ENCODE measurements around the gene CCR6. TPM values are rescaled to one million over a fixed set of nuclear protein-coding genes. Genes with fewer than 3 reads are reported as not detected.

The CCR6 gene
- total RNA-seq, 3 donors from 2014 or later, result 0.73 TPM; not detected in 2

DNA sequence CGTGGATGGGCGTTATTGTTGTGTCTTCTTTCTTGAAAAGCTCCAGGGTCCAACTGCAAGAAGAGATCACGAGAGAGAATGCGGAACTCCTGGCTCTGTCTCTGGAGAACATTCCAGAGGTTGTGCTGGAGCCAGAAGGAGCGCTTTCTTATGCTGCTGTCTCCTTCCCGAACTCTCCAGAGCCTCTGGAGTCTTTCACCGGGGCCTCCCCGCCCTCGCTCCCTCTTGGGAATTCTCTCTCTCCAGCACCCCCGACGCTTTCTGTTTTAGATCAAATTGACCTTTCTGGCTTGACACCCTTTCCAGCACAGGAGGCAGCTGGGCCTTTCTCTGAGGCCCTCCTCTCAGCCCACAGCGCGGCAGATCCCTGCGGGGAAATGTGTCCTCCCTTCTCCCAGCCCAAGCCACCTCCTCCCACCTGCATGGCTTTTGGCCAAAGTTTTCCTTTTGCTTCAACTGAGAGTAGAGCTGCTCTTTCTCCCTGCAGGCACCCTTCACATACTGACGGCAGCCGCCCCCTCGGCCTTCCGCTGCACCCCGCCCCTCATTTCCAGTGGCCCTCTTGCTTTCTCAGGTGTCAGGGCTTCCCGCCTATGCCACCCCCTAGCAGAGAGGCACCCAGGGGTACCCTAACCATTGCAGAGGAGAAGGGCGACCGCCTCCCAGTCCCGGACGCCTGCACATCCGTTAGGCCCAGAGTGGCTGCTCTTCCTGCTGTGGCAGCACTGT lies 6.6 kb upstream of the CCR6 start:
- intact Hi-C loops (cut with DNase I; ENCODE audit: low total_unique reads), result no loop called here
- Histone ChIP-seq H3K36me3 (no peaks in the 10 kb centered on the region), H3K4me3 (peak overlapping the region in 2 of 3 donors; percentile 40 to 63), H3K27me3 (no peaks in the 10 kb centered on the region), H3K9me3 (no peaks in the 10 kb centered on the region), H3K4me1 (no peaks in the 10 kb centered on the region), H3K27ac (peak overlapping the region; percentile 32 to 35)
- peak; percentile 28 to 56 for DNase-seq (ENCODE audit: low spot score in 2 of 2)
- TF ChIP-seq POLR2AphosphoS5 (IDR thresholded peaks at IDR 0.05) (no peak), POLR2A (IDR thresholded peaks at IDR 0.05) (no peak)
- TF ChIP-seq, protein P1, sequence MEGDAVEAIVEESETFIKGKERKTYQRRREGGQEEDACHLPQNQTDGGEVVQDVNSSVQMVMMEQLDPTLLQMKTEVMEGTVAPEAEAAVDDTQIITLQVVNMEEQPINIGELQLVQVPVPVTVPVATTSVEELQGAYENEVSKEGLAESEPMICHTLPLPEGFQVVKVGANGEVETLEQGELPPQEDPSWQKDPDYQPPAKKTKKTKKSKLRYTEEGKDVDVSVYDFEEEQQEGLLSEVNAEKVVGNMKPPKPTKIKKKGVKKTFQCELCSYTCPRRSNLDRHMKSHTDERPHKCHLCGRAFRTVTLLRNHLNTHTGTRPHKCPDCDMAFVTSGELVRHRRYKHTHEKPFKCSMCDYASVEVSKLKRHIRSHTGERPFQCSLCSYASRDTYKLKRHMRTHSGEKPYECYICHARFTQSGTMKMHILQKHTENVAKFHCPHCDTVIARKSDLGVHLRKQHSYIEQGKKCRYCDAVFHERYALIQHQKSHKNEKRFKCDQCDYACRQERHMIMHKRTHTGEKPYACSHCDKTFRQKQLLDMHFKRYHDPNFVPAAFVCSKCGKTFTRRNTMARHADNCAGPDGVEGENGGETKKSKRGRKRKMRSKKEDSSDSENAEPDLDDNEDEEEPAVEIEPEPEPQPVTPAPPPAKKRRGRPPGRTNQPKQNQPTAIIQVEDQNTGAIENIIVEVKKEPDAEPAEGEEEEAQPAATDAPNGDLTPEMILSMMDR (IDR thresholded peaks at IDR 0.05), result no peak

DNA sequence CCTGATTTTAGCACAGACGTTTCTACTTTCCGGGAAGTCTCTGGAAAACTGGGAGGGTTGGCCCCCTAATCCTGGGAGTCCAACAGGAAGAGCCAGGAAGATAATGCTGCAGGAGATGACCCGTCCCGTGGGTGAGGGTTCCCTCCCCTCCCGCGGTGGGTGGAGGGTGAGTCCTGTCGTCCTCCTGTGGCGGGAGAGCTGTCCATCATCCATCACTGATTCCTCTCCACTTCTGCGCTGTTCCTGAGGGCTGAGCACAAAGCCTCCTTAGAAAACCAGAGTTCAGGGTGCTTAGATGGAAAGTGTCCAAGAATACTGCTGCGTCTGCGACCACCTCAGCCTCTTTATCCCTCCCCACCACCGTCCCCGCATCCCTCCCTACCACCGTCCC lies 6.1 kb upstream of the CCR6 start:
- H3K9me3 ChIP-seq, result no peaks in the 10 kb centered on the region
- H3K4me1 ChIP-seq, result no peaks in the 10 kb centered on the region
- H3K27ac ChIP-seq, result no peak overlapping the region
- H3K27me3 ChIP-seq, result no peaks in the 10 kb centered on the region
- H3K4me3 ChIP-seq, result peak overlapping the region in 2 of 3 donors; percentile 40 to 63
- no peaks in the 10 kb centered on the region for H3K36me3 ChIP-seq
- TF ChIP-seq POLR2A (IDR thresholded peaks at IDR 0.05) (no peak), POLR2AphosphoS5 (IDR thresholded peaks at IDR 0.05) (no peak)
- TF ChIP-seq, protein P1 (IDR thresholded peaks at IDR 0.05), result no peak
- DNase-seq (ENCODE audit: low spot score in 2 of 2), result no peak
- intact Hi-C loops (cut with DNase I; ENCODE audit: low total_unique reads), result no loop called here

DNA sequence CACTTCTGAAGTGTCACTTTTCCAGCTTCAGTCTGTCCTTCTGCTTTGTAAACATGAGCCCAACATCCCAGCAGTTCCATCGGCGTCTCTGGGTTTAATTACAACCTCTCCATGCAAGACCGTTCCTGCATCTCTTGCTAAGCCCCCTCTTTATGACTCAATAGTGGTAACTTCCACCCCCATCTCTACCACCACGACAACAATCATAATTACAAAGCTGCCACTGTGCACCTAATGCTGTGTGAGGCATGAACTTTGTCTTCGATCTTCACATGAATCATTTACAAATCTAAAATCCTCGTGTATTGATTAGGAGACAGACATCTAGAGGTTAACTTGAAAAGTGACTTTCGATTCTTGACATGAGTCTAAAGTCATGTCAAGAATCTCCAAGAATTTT lies 4.9 kb upstream of the CCR6 start:
- no peak for TF ChIP-seq POLR2A (IDR thresholded peaks at IDR 0.05)
- TF ChIP-seq, protein P1 (IDR thresholded peaks at IDR 0.05), result no peak
- no peak for TF ChIP-seq POLR2AphosphoS5 (IDR thresholded peaks at IDR 0.05)
- Histone ChIP-seq H3K4me1 (no peaks in the 10 kb centered on the region), H3K9me3 (no peaks in the 10 kb centered on the region), H3K36me3 (no peaks in the 10 kb centered on the region), H3K27me3 (no peaks in the 10 kb centered on the region), H3K27ac (no peak overlapping the region), H3K4me3 (no peak overlapping the region)
- no peak for DNase-seq (ENCODE audit: low spot score in 2 of 2)
- intact Hi-C loops (cut with DNase I; ENCODE audit: low total_unique reads), result no loop called here

DNA sequence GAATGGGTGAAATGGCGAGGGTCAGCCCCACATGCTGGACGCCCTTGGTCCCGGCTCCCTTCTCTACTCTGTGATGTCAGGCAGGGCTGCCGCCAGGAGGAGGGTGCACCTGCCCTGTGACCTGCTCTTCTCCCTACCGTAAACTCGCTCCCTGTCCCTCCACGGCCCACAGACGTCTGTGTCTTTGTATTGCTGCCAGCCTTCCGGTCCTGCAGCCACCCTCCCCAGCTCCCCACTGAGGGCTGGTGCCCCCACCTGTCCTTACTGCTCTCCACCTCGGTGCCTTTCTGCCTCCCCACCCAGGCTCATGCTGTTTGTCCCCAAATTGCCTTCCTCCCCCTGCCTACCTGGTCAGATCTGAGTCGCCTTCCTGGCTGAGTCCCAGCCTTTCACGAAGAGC lies 4.1 kb upstream of the CCR6 start:
- Histone ChIP-seq H3K27me3 (no peaks in the 10 kb centered on the region), H3K27ac (no peak overlapping the region), H3K9me3 (no peaks in the 10 kb centered on the region), H3K4me3 (no peak overlapping the region), H3K4me1 (no peaks in the 10 kb centered on the region), H3K36me3 (no peaks in the 10 kb centered on the region)
- DNase-seq (ENCODE audit: low spot score in 2 of 2), result no peak
- intact Hi-C loops (cut with DNase I; ENCODE audit: low total_unique reads), result no loop called here
- TF ChIP-seq POLR2AphosphoS5 (IDR thresholded peaks at IDR 0.05), result no peak
- TF ChIP-seq POLR2A (IDR thresholded peaks at IDR 0.05), result no peak
- TF ChIP-seq, protein P1 (IDR thresholded peaks at IDR 0.05), result no peak

DNA sequence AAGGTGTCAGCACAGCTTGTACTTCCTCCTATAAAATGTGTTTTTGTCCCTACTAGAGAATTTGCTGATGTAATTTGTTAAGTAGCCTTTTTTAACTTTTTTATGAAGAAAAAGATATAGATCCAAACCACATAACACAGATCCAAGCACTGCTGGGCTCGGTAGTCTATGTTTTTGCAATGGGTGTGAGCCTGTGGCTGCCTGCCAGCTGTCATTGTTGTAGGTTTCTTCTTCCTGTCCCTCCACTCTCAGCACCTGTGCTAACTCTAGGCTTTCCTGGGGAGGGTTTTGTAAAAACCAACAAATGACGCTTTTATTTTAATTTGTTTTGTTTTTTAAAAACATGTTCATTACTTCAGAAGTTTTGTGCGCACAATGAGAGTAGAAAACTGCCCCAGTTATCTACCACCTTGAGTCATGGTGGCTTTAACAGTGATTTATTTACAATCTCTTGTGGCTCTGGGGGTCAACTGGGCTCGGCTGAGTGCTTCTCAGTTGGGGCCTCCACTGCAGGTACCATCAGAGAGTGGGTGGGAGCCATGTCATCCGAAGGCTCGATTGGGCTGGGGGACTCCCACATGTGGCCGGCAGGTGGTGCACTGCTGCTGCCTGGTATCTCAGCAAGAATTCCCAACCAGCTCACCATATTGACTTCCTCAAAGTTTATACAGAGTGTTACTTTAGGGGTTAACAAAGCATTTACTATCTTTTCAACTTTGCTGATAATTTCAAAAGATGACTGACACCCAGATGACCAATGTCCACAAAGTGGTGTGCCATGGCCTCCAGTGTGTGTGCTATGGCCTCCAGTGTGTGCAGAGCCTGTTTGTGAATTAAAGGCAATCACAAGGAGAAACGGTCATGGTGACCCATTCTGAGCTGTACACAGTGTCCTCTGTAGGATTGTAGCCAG lies 3.0 kb upstream of the CCR6 start:
- no peak for DNase-seq (ENCODE audit: low spot score in 2 of 2)
- intact Hi-C loops (cut with DNase I; ENCODE audit: low total_unique reads), result no loop called here
- no peak overlapping the region for H3K27ac ChIP-seq

More for the DNA sequence above, 3.0 kb upstream of the CCR6 start:
- Histone ChIP-seq H3K4me1 (no peaks in the 10 kb centered on the region), H3K36me3 (no peaks in the 10 kb centered on the region), H3K27me3 (no peaks in the 10 kb centered on the region), H3K4me3 (no peak overlapping the region), H3K9me3 (no peaks in the 10 kb centered on the region)
- TF ChIP-seq POLR2A (IDR thresholded peaks at IDR 0.05), result no peak
- TF ChIP-seq, protein P1 (IDR thresholded peaks at IDR 0.05), result no peak

Measured in breast epithelium (tissue), 4 donors.